ENCODE data around the gene RSPRY1.
"Not testable (repeated sequence)": the region's sequence is repeated elsewhere in the genome, so short reads cannot be mapped to it uniquely, and the experiment has no call there.

Gene RSPRY1

GRCh38 chr16:57255686-57256415, 69.7 kb downstream of the RSPRY1 start:
- no peak for DNase-seq (ENCODE audit: low spot score)

GRCh38 chr16:57256601-57257395, 70.7 kb downstream of the RSPRY1 start:
- DNase-seq (ENCODE audit: low spot score) = no peak

DNA sequence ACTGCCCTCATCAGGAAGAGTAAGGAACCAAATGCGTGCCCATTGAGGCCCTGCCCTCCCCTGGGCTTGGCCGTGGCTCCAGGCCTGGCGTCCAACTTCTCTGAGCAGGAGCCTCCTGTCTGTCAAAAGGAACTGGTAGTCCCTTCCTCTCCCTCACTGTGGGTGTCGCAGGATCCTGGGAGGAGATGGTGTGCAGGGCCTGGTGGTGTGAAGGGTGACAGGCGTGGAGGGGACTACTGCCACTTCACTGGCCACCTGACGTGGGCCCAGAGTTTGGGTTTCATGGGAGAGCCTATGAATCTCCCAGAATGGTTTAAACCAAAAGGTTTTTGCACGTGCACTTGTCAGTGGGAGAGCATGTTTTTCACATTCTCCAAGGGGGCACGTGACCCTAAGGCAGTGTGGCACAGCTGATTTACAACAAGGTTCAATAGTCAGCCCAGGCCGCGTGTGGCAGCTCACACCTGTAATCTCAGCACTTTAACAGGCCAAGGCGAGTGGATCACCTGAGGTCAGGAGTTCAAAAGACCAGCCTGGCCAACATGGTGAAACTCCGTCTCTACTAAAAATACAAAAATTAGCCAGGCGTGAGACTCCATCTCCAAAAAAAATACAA, 71.4 kb downstream of the RSPRY1 start:
- DNase-seq (ENCODE audit: low spot score) = no peak

GRCh38 chr16:57258226-57258909, 72.2 kb downstream of the RSPRY1 start:
- DNase-seq (ENCODE audit: low spot score) = no peak

- no peak for DNase-seq (ENCODE audit: low spot score)
Measured at GRCh38 chr16:57258910-57259475, 72.9 kb downstream of the RSPRY1 start.

GRCh38 chr16:57260294-57260929, 74.3 kb downstream of the RSPRY1 start:
- DNase-seq (ENCODE audit: low spot score) = no peak

DNA sequence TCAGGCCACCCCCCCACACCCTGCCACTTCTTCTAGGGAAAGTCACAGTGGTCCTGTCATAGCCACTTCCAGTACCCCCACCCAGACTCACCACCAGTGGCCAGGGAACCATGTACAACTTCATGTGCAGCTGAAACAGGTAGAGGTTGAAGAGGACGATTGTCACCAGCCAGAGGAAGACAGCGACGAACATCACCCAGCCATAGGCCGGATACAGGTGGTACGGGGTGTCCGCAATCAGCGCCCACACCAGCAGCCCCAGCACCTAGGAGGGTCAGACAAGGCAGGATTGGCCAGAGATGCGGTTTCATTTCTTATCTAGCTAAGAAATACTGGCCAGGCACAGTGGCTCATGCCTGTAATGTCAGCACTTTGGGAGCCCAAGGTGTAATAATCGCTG, 75.7 kb downstream of the RSPRY1 start:
- DNase-seq (ENCODE audit: low spot score) = no peak

DNA sequence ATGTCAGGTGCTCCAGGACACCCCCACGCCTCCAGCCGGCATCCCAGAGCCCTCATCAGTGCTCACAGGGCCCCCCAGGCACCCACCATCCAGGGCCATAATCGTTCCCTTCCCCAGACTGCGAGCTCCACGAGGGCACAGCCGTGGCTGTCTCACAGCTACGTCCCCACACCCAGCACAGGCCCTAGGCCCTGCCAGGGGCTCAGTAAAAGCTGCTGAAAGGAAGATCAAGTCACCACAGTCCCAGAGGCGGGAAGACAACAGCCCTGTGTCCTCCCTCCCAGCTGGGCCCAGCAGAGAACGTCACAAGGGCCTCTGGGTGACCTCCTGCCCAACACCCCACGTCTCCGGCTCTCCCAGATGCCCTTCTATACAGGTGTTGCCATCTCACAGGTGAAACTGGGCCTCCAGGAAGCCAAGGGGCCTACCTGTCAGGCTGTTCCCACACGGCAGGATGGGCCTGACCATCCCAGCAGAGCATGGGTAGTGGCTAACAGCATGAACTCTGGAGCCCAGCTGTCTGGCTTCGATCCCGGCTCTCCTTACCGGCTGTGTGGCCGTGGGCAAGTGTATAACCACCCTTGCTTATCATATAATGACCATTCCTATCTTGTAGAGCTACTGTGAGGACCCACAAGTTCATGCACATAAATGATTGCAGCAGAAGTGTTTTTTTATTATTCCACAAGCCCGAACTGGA, 76.9 kb downstream of the RSPRY1 start:
- no peak for DNase-seq (ENCODE audit: low spot score)

DNA sequence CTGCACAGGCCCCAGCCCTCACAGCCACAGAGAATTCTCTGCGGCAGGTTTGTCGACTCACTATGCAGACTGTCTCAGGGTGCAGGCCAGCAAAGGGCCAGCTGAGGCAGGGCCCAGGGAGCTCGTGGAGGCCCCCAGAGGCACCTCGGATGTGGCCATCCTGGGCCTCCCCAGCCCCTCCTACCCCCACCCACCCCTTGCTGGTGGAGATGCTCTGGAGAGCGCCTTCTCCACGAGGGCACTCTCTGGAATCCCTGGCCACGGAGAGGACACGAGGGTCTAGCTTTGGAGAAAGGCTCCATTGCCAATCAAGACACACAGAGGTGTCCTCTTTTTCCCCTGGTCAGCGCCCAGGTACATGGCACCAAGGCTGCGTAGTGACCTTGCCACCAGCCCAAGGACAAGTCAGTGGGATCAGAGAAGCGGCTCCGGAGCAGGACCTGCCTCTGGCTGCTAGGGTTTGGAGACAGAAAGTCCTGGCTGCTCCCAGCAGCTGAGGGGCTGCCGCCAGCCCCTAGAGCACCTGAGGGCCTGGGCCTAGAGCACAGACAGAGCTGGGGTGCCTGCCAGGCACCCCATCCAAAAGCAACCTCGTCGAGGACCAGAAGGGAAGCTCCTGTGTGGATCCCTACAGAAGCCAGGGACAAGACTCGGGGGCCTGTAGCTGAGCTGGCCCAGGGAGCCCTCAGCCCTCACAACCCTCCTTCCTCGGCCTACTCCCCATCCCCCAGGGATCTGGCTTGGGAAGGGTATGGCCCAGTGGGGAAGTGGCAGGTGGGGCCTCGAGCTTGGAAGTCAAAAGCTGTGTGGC, 77.6 kb downstream of the RSPRY1 start:
- DNase-seq (ENCODE audit: low spot score) = no peak

- no peak for DNase-seq (ENCODE audit: low spot score)
Measured at GRCh38 chr16:57264381-57264780, 78.3 kb downstream of the RSPRY1 start.

GRCh38 chr16:57264950-57265371, 78.8 kb downstream of the RSPRY1 start:
- DNase-seq (ENCODE audit: low spot score) = no peak

GRCh38 chr16:57265850-57266530, 79.9 kb downstream of the RSPRY1 start:
- DNase-seq (ENCODE audit: low spot score) = no peak

DNA sequence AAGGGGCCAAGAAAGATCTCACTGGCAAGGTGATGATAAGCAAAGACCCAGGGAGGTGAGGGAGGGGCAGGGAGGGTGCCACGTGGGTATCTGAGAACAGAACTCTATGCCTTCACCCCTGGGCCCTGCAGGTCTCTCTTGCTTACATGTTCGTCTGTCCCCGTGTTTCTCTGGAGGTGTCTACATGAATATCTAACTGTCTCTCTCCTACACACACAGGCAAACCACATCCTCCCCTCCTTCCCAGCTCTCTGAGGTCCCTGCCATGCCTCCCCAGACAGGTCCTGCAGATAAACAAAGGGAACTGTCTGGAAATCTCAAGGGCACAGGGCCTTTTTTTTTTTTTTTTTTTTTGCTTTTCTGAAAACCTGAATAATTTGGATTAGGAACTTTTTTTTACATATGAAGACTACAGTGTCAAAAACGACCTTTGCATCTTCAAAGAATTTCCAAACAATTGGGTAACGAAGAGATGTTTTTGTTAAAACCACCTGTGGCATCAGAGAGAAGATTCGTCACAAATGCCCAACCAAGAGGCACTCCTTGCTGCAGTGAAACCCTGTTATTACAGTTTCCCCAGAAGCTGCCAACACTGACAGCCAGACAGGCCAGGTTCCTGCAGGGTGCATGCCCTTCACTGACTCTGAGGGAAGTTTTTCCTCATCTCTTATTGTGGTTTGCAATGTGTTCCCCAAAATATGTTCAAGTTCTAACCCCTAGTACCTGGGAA, 80.6 kb downstream of the RSPRY1 start:
- DNase-seq (ENCODE audit: low spot score) = no peak

DNA sequence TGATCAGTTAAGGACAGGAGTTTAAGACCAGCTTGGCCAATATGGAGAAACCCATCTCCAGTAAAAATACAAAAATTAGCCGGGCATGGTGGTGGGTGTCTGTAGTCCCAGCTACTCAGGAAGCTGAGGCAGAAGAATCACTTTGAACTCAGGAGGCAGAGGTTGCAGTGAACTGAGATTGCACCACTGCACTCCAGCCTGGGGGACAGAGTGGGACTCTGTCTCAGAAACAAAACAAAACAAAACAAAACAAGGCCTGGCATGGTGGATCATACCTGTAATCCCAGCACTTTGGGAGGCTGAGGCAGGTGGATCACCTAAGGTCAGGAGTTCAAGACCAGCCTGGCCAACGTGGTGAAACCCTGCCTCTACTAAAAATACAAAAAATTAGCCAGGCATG, 81.2 kb downstream of the RSPRY1 start:
- DNase-seq (ENCODE audit: low spot score) = not testable (repeated sequence)

DNA sequence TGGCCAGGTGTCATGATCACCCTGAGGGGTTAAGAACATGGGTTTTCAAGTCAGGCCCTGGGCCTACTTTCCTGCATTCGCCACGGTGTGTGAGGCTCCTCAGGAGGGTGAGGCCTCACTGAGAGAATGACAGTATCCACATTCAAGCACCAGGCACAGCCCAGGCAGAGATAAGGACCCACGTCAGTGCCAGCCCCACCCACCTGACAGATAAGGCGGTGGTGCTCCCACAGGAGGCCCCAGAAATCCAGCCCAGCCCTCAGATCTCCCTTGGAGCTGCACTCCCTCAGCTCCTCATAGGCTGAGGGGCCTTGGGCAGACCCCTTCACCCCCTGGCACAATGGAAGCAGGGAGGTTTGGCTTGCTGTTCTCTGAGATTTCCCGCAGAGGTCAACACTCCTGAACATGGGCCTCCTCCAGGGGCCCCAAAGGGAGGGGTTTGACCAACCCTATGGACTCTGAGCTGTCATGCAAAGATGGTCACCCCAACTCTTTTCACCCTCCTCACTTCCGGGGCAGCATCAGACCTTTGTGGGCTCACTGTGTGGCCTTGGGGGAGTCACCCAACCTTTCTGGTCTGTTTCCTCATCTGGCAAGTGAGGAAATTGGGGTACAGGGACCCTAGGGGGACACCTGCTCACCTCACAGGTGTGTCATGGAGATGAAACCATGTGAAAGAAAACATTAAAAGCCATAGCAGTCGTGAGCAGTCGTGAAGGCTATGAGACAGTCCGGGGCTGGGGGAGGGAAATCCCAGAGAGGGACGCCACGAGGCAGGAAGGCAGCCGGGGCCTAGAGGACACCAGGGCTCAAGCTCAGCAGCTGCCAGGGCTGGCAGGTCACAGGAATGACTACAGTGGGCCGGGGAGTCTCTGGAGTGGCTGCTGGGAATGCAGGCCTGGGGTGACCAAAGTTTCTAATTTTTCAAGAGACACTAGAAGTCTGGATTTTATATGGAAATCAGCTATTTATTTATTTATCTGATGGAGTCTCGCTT, 83.0 kb downstream of the RSPRY1 start:
- DNase-seq (ENCODE audit: low spot score) = no peak

DNA sequence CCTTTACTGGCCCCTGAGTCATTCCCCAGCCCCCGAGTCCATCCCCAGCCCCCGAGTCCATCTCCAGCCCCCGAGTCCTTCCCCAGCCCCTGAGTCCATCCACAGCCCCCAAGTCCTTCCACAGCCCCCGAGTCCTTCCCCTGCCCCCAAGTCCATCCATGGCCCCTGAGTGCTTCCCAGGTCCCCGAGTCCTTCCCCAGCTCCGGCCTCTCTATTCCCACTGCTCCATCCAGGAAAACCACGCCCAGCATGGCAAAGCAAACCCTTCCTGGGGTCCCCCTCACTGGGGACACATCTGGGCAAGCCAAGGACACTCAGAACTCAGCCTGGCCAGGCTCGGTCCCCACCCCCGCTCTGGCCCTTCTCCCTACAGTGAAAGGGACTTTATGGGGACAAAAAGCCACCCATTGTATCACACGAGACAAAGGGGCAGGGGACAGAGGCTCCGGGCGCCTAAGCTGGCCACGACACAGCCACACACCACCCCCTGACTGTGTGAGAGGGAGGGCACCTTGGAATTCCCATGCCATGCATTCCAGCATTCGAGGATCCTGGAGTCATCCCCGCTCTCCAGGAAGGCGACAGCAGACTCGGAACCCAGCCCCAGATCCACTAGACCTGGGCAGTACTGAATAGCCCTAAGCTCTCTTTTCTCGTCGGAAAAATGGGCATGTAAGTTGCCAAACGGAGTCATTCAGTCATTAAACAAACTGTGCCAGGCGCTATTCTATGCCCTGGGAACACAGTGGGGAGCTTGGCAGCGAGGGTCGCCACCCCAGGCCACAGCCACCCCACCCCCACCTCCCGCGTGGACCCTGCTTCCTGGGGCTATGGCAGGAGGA, 84.3 kb downstream of the RSPRY1 start:
- DNase-seq (ENCODE audit: low spot score) = no peak

DNA sequence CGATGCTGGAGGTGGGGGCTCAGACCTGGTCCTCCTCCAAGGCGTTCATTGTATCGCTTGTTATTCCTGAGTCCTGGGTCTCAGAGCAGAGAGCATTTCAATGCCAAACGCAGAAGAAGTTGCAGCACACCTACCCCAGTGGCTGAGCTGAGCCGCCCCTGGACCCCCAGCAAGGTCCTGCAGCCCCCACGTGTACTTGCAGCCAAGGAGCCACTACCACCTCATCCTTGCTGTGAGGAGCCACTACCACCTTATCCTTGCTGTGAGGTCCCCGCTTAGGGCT, 84.9 kb downstream of the RSPRY1 start:
- no peak for DNase-seq (ENCODE audit: low spot score)
